GM19397 (cell line): ENCODE measurements around the gene RGS9BP.
"Not testable (repeated sequence)": the region's sequence is repeated elsewhere in the genome, so short reads cannot be mapped to it uniquely, and the experiment has no call there.

Experiments used
- ATAC-seq: cut with Tn5 transposase; IDR thresholded peaks from one replicate; pipeline ENCODE4 v1.9.1; 2021; ENCODE audit warnings: mild to moderate bottlenecking, moderate library complexity; ENCODE audit not compliant: unreplicated experiment

The RGS9BP gene, protein sequence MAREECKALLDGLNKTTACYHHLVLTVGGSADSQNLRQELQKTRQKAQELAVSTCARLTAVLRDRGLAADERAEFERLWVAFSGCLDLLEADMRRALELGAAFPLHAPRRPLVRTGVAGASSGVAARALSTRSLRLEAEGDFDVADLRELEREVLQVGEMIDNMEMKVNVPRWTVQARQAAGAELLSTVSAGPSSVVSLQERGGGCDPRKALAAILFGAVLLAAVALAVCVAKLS

DNA sequence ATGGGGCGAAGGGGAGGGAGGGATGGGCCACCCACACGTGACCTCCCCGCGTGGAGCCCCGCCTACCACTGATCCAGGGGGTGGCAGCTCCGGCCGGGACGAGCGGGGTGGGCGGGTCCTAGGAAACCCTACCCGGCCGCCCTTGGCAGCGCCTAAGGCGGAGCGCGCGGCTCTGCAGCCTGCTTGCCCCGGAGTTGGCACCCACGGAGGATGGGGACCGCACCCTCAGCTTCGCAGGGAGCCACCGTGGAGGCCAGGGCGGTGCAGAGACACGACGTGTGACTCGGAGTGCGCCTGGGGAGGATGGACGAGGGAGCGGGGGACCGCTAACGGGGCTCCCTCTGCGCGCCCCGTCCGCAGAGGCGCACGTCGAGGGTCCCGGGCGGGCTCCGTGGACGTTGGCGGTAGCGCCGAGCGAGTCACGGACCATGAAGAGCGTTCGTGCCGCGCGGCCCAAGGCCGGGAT lies at the start of gene RGS9BP:
Gene RGS9BP (plus strand): TSS at position 129 of the 466 bp plus-strand sequence. CDS start 416 bp downstream, outside the sequence.
- ATAC-seq = no peak

DNA sequence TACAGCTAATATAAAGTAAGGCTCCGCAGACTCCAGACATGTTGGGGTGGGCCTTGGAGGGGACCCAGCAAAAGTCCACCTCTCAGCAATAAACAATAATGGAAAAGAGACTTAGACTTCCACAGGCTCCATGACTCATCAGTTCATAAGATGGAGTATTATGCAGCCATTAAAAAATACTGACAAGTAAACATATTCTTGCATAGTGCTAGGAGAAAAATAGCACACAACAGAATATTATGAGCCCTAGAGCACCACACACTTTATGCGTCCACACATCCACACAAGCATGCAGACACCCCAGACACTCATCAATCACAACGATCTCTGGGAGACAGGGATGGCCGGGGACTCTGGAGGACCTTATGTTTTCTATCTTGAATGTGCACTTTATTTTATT lies 48.7 kb upstream of the RGS9BP start:
- no peak for ATAC-seq

DNA sequence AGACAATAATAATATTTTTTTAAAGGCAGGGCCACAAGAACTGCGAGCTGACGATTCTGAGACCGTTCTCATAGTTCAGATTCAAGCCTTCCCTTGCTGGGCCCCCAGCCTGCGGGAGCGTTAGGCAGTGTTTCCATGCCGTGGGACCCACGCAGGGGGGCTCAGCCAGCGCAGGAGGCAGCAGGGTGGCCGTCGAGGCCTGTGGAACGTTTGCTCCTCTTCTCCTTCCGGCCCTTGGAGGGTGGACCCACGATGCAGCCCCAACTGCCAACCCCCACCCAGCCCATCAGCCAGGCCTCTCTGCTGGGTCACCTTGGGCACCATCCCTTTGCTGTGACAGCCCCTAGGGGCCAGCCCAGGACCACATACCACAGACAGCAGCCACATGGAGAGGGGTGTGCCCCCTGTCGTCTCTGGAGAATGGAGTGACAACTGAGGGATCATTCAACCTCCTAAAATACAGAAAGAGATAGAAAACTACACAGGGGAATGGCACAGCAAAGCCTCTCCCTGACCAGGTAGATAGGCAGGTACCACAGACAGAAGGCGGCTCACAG lies 47.9 kb upstream of the RGS9BP start:
- ATAC-seq = no peak

DNA sequence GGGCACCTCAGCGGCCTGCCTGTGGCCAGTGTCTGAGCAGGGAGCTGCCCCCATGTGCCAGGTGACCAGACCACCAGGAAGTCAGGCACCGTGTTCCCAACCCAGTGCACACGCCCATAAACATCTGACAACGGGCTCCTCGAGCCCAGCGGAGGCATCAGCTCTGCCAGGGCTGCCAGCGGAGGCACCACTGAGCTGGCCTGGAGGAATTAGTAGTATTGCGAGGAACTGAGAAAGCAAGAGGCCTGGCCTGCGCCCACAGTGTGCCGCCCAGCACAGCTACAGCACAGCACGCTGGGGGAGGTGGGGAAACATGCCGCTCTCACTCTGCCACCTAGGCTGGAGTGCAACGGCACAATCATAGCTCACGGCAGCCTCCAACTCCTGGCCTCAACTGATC lies 45.3 kb upstream of the RGS9BP start:
- ATAC-seq = no peak

DNA sequence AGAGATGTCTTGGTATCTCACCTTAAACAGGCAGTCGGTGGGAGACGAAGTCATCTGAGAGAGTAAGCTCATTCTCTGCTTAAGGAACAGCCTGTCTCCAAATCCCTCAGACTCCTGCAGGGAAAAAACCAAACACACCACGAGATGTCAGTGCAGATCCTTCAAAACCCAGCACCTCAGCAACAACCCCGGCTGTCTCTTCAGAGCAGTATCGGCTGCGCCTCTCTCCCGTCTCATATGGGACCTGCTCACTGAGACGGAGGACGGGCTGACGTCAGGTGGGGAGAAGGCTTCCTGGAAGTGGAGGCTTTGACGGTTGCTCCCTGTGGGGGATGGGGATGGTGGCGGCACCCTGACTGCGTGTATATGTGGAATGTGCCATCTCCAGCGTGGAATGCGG lies 44.3 kb upstream of the RGS9BP start:
- no peak for ATAC-seq

DNA sequence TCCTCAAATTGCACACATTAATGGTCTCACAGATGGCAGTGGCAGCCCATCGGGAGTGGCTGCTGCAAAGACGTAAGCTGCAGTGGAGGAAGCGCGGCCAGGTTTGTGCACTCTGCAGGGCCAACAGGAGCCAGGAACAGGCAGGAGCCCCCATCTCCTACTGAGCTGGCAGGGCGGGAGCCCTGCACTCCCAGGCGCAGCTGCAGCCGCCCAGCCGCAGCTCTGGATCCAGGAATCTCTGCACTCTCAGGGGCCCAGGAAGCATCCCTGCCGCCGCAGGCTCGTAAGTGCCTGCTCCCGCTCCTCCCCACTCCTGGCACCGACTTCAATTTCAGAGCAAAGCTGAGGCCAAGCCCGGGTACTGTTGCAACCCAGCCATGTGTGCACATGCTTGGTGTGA lies 38.2 kb upstream of the RGS9BP start:
- ATAC-seq = no peak

DNA sequence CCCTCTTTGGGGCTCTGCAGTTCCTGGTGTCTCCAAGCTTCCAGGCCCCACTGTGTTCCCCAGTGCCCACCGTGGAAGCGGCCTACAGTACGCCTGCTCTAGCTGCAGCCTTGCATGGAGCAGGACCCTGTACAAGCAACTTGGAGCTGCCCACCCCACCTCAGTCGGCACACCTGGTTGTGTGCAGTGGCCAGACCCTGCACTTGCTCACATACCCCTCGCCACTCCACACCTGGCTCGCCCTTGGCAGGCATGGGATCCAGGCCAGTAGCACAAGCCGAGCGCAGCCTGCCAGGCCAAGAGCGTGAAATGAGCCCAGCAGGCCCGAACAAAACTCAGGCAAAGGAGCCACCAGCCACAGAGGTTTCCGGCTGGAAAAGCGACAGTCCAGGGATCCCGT lies 37.0 kb upstream of the RGS9BP start:
- no peak for ATAC-seq

DNA sequence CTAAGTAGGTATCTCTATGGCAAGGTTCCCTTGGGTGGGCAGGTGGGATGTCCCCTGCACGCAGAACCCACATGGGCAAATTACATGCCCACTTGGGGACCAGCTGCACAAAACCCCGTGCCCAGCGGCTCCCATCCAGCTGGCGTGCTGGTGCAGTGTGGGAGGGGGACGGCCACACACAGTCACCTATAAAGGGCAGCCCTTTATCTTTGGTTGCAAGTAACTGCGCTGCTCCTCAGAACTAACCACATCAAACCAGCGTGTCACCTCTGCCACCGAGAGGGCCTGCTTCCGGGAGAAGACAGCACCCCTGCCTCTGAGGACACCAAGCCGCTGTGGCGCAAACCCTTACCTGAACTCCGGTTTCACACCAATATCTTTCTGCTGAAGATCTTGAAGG lies 32.9 kb upstream of the RGS9BP start:
- no peak for ATAC-seq

DNA sequence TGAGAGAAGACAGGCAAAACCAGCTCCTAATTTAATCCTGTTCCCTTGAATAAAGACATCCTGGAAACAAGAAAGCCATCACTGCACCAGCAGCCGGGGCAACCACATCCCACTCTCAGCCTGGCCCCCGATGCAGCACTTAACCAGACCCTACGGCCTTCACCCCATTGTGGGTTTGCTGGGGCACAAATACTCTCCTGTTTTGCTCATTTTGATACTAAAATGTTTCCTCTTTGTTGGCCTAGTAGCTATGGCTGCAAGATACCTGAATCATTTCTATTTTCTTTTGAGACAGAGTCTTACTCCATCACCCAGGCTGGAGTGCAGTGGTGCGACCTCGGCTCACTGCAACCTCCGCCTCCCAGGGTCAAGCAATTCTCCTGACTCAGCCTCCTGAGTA lies 29.1 kb upstream of the RGS9BP start:
- ATAC-seq = no peak

DNA sequence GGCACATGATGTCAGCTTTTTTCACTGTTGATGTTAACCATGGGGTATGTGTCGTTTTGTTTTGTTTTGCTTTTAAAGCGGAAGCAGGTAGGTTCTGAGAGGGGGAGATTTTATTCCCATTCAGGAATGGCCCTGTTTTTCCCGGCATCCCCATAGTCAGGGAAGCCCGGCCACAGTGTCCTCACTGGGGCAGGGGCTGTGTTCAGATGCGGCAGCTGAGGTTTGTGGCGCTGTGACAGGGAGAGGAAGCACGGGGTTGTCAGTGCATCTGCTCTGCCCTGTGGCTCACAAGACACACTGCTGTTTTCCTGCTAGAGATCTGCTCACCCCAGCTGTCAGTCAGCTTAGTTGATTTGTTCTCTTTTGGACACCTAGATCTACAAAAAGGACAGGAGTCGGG lies 28.3 kb upstream of the RGS9BP start:
- ATAC-seq = no peak

DNA sequence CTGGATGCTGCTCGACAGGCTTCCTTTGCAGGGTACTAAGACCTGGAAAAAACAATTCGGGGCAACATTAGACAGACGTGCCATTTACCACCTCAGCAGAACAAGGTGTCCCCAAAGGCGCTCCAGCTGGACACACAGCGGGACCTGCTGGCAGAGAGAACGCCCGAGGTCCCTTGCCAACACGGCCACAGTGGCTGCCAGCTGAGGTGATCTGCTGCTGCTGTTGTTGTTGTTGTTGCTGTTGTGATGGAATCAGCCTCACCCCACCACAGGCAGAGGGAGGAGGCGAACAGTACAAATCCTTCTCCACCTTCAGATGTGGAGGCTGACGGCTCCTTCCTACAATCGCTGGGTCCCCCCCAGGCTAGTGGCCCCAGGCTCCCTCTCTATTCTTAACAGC lies 25.9 kb upstream of the RGS9BP start:
- ATAC-seq = no peak

DNA sequence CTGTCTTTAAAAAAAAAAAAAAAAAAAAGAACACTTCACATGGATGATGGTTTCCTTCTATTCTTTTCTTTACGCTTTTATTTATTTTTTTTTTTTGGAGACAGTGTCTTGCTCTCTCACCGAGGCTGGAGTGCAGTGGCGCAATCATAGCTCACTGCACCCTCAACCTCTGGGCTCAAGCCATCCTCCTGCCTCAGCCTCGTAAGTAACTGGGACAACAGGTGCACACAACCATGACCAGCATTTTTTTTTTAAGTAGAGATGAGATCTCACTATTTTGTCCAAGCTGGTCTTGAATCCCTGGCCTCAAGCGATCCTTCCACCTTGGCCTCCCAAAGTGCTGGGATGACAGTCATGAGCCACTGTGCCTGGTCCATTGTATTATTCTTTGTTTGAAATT lies 25.0 kb upstream of the RGS9BP start:
- ATAC-seq = no peak

DNA sequence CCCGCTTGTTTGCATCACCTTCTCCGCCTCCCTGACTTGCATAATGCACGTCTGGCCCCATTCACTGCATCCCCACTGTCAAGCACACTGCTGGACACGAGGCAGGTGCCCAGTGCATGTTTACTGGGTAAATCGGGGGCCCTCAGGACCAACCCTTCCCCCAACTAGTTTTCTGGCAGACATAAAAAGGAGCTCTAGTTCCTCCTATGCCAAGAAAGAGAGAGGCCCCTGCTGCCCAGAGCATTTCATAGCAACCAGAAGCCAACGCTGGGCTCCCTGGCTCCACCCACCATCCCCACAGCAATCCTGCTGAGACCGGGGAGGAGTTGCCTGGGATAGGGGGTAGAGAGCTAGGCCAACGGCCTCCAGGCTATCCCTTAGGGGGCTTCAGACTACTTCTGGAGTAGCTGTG lies 23.9 kb upstream of the RGS9BP start:
- ATAC-seq = no peak

DNA sequence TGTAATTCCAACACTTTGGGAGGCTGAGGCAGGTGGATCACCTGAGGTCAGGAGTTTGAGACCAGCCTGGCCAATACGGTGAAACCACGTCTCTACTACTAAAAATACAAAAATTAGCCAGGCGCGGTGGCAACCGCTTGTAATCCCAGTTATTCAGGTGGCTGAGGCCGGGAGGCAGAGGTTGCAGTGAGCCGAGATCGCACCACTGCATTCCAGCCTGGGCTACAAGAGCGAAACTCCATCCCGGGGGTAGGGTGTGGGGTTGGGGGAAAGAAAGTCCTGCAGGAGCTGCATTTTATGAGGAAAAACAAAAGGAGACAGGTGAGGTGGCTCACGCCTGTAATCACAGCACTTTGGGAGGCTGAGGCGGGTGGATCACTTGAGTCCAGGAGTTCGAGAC lies 23.3 kb upstream of the RGS9BP start:
- not testable (repeated sequence) for ATAC-seq

DNA sequence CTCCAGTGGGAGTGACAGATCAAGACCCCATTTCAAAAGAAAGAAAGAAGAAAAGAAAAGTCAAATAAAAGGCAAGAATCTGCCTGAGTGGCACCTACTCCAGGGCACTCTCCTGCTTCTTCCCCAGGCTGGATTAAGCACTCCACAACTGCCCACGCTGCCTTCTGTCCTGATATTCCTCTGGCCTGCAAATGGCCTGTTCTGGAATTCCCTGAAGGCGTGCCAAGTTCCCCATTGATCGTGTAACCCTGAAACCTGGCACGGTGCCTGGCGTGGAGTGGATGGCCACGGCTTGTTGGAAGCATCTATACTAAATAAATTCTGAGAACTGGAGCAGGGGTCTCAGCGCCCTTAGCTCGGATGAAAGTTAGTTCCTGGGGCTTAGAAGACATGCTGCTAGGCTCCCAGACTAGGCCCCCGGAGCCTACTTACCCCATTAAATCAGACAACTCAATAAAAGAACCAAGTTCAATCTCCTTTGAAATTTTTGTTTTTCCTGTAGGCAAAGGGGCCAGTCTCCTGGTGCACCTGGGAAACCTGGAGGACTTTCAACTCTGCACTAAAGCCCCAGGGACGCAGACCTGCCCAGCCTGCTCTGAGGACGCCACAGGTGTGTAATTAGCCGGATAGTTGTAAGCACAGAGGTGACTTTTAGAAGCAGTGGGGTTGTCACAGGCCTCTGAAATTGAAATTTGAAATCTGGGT lies 22.6 kb upstream of the RGS9BP start:
- ATAC-seq = no peak

DNA sequence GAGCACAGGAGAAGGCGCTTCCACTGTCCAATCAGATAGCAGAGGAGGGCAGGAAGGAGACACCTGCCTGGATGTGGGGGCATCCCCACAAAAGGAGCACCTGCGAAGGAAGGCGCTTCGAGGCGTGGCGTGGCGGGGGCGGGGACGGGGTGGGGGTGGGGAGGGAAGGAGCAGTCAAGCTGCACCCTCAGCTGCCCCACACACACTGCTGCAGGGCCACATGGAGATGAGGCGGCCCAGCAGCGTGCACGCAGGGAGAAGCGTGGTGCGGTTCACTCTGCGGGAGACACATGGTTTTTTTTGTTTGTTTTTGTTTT lies 22.1 kb upstream of the RGS9BP start:
- ATAC-seq = no peak

DNA sequence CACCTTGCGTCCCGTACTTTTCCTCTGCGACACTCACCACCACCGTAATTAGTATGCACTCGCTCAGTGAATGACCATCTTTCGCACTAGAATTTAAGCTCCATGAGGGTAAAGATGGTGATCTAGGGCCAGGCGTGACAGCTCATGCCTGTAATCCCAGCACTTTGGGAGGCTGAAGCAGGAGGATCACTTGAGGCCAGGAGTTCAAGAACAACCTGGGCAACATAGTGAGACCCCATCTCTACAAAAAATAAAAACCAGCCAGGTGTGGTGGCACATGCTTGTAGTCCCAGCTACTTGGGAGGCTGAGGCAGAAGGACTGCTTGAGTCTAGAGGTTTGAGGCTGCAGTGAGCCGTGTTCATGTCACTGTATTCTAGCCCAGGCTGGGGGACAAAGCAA lies 19.3 kb upstream of the RGS9BP start:
- ATAC-seq = not testable (repeated sequence)

DNA sequence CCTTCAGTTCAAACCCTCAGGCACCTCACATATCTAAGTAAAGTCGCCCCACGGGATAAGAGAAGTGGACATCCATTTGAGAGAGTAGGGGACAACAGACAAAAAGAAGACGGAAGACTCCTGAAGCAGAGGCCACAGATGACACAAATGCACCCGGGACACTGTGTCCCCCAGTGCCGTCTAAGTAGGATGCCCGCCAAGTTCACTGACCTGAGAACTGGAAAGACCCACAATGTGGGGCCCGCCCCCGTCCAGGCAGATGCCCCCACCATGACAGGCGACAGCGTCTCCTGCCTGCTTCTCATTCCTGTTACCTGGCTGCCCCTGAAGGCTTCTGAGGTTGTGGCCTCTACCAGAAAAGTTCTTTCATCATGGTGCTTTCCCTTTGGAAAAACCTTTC lies 17.6 kb upstream of the RGS9BP start:
- ATAC-seq = no peak

DNA sequence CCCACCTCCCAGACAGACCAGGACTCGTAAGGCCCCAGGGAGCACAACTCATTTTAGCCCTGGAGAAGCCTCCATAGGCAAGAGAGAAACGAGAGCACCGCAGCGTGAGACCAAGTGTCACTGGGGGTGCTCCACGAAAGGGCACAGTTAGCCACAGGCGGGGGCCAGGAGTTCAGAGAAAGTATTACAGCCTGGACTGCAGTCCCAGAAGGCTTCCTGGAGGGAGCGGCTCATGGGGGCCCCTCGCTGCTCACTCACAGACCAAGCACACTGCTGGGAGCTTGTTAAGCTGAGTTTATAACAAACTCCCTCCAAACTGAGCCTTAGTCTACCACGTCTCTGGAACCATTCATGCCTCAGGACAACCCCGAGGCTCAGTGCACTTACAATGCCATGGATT lies 17.1 kb upstream of the RGS9BP start:
- ATAC-seq = no peak

DNA sequence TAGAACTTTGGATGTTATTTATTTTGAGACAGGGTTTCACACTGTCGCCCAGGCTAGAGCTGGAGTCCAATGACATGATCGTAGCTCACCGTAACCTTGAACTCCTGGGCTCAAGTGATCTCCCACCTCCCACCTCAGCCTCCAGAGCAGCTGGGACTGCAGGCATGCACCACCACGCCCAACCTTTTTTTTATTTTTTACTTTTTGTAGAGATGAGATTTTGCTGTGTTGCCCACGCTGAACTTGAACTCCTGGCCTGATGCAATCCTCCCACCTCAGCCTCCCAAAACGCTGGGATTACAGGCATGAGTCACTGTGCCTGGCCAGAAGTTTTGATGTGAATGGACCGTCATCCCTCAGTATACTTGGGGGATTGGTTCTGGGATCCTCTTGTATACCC lies 14.3 kb upstream of the RGS9BP start:
- ATAC-seq = no peak

DNA sequence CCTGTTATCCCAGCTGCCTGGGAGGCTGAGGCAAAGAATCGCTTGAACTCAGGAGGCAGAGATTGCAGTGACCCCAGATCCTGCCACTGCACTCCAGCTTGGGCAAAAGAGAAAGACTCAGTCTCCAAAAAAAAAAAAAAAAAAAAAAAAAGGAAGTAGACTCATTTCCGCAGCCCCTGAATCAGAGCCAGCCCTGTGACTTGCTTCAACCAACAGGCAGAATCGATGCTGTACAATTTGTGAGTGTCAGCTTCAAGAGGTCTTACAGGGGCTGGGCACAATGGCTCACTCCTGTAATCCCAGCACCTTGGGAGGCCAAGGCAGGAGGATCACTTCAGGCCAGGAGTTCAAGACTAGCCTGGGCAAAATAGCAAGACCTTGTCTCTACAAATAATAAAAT lies 13.5 kb upstream of the RGS9BP start:
- no peak for ATAC-seq

DNA sequence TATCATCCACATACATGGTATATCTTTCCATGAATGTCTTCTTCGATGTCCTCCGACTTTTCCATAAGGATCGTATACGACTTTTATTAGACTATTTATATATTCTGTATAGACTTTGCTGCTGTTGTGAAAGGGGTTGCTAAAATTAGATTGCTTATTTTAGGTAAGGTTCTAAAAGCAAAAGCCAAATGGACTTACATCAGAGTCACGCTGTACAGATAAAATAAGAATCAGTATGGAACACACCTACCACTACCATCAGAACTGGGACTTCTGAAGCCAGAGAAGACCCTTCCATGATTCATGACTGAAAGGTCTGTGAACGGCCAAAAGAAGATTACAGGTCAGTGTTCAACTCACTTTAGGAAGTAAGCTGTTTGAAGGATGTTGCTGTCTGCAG lies 9.6 kb upstream of the RGS9BP start:
- no peak for ATAC-seq

DNA sequence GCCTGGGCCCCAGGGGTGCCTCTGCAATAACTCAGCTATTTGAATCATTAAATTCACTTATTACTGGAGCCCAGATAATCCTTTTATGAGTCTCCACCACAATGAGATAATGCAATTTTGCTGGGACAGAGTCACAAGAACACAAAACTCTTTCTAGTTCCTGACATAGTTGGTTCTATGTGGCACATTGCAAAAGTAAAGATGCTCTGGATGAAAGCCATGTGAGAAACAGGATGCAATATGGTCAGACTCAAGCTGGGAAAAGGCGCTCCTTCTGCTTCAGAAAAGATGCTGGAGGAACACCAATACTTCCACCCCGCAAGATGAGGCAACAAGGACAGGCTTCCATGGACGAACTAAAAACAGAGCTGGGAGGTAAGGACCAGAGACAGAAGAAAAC lies 6.3 kb upstream of the RGS9BP start:
- no peak for ATAC-seq
